GM12892 (cell line): ENCODE data around the gene TATDN3.

Source experiments
- POLR2AphosphoS5 ChIP-seq: IDR thresholded peaks from 2 replicates; pipeline ENCODE4 v1.6.1; 2011; ENCODE audit warnings: low read depth, low read length, control low read depth
- TAF1 ChIP-seq: IDR thresholded peaks from 2 replicates; pipeline ENCODE4 v1.6.1; 2011; ENCODE audit warnings: low read depth, mild to moderate bottlenecking, control low read depth, low read length, borderline replicate concordance

- TF ChIP-seq POLR2AphosphoS5 (no peak), TAF1 (no peak)
Observed at GRCh38 chr1:212762839-212763238, 28.9 kb upstream of the TATDN3 start.
